ENCODE measurements around the gene ACE2.

- no peak for TF ChIP-seq CTCF (IDR thresholded peaks at IDR 0.05; ENCODE audit: poor library complexity, severe bottlenecking)
- no peak for TF ChIP-seq SMC3 (conservative IDR thresholded peaks at IDR 0.05; ENCODE audit: poor library complexity)
- no peak for TF ChIP-seq EP300 (conservative IDR thresholded peaks at IDR 0.05; ENCODE audit: poor library complexity, severe bottlenecking)
- no peak for TF ChIP-seq EZH2 (IDR thresholded peaks at IDR 0.05; ENCODE audit: borderline replicate concordance, insufficient read depth, low read length, poor library complexity, severe bottlenecking)
Measured at GRCh38 chrX:15559227-15559626, 41.5 kb downstream of the ACE2 start.

Measured in neural cell (in vitro differentiated cells).